NCI-H2107 treated with DMSO at 0.1 percent for 48 hours (cell line): ENCODE results near the gene TRPM3.

Experiments used
- DNase-seq: peaks from one replicate; lab custom pipeline; 2025; ENCODE audit not compliant: unreplicated experiment; lab: John Stamatoyannopoulos, UW

Gene TRPM3

DNA sequence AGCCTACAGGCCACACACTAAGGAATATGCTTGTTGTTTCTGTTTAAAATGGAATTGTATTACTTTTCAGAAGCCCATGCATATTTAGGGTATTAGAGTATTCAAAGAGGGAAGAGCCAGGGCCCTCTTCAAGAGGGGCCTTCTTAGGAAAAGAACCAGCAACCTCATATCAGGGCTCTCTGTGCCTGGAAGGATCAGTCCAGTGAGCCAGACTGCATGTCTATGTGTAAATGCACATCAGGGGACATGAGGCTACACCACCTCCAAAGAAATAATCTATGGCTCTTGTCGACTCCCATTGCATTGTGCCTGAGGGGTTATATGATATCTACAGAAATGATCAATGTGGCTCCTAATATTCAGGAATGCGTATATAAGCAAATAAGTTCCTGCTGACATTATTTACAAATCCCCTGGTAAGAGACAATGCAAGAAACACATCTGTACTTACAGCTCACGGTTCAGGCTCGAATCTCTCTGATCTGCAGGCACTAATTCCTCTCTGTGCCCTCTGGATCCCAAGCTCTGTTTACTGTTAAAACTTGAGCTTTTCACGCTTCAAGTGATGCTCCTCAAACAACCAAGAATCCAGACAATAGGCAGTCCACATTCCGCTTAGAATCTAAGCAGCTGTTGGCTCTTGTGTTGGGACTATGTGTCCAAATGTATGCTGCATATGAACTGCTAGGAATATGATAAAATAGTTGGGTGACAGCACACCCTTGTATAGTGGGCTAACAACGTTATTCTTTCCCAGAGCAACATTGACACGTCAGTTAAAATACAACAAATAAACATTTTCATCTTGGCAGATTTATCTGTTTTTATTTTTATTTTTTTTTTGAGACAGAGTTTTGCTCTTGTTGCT lies 556.7 kb downstream of the TRPM3 start:
- no peak for DNase-seq

DNA sequence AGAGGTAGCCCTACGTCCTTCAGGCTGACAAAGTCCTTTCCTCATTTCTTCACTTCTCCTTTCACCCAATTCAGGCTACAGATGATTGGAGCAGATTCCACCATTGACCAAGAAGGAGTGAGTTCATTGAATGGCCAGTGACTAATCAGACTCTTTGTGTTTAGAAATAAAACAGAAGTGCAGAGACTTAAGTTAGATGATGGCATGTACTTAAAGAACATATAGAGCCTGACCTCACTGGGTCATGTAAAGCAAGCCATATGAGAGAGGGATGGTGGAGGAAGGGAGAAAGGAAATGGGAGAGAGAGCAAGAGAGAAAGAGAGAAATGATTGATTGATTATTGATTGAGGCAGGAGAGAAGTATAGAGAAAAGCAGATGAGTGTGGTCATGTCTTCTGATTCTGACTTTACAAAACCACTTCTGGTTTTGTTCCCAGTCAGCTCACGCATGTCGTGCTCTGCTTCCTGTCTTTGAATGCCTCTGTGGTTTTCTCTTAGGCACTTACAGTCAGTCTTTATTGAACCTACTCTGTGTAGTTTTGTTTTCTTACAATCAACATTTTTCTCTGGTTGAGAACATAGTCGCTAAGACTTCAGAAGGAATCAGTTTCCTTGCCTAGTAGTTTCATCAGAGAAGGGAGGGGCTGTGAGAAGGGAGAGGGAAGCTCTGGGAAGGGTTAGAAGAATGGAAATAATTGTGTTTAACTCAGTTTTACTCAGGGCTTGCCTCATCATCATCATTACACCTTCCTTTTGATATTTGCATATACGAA lies 557.8 kb downstream of the TRPM3 start:
- no peak for DNase-seq

DNA sequence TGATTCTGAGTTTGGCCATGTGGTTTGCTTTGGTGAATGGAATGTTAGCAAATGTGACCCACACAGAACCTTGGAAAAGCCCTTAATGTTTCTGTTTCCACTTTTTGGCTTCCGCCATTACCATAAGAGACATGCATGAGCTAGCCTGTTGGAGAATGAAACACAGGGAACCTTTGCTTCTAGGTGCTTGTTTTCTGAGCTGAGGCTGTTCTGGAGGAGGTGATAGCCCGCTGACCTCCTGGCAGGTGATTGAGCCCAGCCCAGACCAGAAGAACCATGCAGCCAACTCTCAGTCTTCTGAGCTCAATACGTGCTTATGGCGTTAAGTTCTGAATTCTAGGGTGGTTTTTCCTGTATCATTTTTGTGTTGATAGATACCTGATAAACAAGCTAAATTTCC lies 558.4 kb downstream of the TRPM3 start:
- DNase-seq = no peak

DNA sequence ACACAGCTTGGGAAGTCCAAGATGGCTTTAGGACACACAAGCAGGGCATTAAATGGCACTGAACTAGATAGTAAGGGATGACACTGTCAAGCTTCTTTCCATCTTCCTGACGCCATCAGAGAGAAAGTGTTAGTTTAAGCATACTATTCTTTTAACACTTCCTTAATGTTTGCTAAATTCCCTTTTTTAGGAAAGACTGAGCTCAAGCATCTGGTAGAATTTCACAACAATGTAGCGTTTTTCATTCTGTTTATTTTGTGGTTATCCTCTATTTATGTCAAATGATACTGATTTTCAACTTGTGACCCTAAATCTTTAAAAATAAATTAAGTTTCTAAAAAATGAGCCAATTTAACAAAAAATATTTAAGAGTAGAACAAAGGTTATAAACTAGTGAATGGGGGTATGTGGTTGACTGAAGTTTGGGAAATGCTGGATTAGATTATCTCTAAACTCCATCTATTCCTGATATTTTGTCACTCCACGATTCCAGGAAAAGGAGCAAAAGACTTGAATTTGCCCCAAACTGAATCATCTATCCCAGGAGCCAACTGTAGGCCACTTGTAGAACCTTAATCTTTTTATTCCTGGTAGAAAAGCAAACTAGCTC lies 559.5 kb downstream of the TRPM3 start:
- no peak for DNase-seq

DNA sequence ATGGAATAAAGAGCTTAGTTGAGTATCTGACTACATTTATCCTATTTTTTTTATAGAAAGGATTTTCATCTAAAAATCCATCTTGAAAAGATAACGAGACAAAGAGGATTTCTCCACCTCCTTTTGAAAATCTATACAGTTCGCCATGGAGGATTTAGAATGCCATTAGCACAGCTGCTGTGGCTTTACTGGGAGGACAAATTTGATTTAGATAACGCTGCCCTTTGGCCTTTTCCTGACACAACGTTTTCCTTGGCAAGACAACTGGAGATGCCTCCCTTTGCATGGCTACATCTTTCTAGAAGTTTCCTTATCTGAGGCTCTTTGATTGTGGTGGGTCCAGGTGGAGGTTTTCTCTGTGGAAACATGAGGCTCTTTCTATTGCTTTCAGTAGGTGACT lies 560.3 kb downstream of the TRPM3 start:
- DNase-seq = no peak

DNA sequence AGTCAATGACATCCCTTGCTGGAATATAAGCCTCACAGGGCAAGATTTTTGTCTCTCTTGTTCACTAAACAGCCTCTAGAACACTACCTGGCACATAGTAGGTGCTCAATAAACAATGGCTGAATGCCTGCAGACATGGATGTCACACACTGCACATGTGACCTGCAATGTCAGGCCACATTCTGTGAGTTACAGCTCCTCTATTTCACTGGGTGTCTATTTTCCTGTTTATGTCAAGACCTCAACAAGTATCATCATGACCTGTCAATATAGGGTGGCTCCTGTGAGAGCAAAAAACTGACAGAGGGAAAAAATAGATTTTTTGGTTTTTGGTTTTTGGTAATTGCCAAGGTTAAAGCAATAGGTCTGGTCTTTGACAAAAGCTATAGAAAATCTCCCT lies 562.3 kb downstream of the TRPM3 start:
- no peak for DNase-seq

DNA sequence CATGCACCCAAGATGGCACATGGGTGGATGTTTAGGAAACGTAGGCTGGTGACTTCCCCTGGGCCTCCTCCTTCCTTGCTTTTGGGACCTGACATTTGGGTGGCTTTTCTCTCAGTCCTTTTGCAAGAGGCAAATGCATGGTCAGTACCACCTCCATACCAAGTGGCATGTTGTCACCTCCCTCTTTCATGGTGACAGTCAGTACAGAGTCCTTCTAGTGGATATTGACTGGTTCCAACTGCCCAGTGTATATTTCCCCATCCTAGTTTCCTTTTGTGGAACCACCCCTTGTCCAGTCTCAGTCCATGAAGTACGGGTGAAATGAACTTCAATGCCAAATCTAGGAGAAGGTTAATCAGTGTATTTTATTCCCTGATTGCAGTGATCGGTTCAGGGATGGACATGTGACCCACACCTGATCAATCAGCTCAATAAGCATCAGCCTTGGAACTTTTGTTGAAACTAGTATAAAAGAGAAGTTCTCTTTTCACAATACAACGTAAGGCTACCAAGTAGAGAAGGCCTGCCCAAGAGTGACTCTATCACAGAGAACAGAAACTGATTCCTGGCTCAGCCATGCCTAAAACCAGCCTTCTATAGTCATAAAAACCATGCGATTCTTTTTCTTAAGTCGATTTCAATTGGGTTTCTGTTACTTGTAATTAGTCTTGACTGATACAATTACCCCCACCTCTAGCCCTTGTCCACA lies 563.6 kb downstream of the TRPM3 start:
- DNase-seq = no peak

DNA sequence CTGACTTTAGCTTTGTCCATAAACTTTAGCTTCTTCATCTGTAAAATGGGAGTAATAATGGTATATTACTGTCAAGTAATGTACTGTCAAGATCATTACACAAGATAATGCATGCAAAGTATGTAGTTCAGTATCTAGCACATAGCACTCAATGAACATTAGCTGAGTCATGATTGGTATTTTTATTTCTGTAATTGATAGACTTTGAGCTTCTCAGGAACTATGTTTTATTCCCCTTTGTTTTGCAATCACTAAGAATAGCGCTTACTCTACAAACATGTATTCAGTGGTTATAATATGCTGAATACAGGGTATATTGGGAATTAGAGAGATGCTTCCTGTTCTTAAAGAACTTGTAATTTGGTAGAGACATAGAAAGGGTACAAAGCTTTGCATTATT lies 564.6 kb downstream of the TRPM3 start:
- DNase-seq = no peak

DNA sequence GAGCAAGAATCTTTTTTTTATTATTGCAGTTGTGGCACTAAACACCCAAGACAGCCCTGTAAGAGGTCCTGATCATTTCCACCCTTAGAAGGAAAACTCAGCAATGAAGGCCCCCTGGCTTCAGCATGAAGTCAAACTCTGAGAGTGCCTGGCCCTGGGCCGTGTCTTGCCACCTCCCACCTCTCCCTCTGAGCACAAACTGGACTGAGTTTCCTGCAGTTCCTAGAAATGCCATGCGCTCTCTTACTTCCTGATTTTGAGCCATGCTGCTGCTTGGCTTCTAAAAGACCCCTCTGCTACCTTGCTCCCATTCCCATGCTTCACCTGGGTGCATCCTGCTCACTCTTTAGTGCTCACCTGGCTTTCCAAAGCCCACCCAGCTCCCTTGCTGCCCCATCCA lies 566.5 kb downstream of the TRPM3 start:
- DNase-seq = no peak

DNA sequence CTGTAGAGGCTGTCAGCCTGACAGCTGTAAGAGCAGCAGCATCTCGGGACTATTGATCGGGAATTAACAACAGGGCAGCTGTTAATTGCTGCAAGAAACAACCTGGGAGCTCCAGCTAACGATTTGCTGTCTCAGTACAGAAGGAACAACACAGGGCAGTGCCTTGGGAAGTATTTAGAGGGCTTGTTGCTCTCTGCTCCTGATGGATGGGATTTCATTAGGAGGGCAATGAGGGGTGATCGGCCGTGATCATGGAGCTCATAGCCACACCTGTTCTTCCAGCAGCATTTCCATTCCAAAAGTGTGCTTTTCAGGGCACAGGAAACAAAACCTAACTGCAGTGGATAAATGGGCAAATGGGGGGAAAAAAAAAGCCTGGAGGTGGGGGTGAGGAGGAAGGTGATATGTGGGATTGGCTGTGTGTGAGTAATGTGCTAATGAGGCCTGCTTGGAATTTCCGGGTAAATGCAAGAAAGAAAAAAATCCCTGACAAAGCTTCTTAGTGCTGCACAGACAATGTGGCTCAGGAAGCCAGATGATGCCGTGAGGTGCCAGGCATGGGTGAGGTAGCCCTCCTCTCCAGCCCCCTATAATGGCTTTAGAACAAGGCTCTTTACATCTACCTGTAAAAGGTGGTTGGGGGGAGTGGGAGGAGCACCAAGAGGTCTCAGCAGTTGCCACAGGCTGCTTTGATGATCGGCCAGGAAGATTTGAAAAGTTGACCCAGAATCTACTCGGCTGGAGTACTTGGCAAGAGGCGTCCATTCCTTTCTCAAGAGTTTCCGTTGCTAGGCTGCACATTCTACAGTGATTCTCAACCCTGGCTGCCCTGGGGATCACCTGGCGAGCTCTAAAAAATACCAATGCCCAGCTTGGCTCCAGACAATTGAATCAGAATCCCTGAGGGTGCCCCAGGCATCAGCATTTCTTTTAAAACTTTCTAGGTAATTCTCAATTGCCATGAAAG lies 567.4 kb downstream of the TRPM3 start:
- no peak for DNase-seq

DNA sequence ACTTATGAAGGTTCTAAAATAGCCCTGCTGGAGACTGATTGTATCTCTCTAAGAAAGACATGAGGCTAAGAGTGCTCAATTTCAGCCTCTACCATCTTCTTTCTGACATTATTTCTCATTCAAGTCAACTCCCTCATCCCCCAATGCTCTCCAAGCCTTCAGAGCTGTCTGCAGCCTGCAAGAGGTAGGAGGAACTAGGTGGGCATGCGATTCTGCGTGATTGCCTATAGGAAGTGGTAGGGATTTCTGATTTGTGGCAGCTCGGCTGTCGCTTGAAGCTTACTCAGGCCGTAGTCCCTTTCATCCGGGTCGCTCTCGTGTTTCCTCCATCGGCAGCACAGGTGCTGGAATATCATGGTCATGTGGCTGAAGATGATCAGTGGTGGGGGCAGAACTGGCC lies 568.9 kb downstream of the TRPM3 start:
- DNase-seq = no peak

DNA sequence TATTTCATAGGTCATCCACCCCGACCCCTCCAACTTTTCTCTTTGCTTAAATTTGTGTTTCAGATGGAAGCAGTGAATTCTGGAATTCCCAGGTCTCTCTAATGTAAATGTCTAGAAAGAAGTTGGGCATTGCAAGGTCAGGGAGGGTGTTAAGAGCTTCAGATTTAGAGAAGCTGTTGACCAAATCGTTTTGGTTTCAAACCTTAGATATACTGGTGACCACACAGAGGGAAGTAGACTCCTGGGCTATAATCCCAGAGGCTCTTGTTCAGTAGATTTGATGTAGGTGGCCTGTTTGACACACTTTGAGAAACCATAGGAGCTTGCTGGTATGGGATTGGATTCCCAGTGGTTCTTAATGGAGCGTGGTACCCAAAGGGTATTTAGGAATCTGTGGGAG lies 569.6 kb downstream of the TRPM3 start:
- no peak for DNase-seq

DNA sequence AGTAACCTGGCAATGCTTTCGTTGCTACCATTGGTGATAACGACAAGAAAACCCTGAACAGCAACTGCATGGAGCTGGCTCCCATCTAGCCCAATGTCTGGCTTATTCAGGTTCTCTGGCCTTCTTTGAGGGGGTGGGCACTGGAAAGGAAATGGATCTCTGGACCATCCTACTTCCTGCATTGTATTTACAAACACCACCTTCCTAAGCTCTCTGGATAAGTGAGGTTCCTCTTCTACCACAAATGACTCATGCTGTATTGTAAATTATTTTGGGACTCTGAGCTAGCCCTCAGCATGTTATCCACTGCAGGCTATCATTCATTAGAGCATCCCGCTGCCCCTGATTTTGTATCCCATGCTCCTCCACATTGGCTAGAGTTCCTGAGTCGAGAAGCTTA lies 570.0 kb downstream of the TRPM3 start:
- no peak for DNase-seq

DNA sequence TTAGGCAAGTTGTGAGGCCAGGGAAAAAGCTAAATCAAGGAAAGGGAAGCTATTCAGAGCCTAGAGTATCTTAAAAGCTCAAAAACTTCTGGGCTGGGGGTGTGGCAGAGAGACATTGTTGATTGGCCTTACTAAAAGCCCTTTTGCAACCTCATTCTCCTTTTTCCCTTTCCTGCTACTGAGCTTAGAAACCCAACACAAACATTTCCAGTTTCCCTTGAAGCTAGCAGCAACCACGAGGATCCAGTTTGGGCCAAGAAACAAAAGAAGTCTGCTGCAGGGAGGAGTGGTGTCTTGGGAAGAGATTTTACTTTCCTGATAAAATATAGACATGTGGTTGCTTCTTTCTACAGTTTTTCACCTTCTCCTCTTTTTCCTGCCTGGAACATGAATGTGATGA lies 571.5 kb downstream of the TRPM3 start:
- no peak for DNase-seq

DNA sequence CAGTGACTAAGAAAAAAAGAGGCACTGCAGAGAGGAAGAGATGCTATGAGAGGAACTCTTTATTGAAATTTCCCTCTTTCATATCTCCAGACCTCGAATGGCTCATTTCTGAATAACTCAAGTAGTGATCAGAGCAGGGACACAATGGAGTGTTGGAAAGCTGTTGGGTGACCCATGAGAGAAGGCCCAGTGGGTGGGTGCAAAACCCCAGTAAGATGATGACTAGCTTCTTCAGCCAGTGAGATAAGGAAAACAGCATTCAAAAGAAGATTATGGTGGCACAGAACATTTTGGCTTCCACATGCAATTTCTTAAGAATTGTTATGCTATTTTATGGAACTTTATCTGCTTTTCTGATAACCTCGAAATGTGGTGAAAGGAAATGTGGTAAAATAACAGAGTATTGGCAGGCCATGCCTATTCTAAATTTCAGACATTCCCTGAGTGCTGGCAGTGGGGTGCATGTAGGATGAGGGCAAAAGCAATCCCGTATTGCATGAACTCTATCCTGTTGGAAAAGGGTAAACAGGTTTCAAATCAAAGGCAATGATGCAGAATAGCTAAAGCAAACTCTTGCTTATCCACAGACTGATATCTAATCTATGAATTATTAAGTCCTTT lies 579.0 kb downstream of the TRPM3 start:
- DNase-seq = no peak

DNA sequence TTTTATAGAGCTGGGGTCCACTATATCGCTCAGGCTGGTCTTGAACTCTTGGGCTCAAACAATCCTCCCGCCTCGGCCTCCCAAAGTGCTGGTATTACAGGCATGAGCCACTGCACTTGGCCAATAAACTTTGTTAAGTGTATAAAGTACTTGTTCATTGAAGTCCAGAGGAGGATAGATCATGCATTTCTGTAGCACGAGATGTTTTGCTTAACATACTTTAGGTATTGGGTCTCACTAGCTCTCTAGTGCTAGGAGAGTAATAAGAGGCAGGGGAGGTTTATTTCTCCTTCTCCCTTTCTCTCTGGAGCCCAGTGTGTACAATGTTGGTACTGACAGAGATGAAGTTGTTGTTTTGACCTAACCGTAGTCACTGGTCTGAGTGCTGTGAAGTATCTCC lies 581.4 kb downstream of the TRPM3 start:
- no peak for DNase-seq

DNA sequence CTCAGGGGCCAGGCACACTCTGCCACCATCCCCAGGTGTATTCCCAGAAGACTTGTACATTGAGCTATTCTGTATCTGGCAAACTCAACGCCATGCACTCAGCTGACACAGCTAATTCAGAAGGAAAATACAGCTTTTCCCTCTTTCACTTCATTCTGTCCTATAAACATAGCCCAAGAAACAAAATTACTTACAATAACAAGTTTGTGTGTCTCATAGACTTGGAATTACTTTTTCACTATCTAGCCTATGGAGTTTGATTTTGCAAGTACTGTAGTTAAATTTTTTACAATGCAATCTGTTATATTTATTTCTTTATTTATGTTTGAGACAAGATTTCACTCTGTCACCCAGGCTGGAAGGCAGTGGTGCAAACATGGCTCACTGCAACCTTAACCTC lies 581.9 kb downstream of the TRPM3 start:
- DNase-seq = no peak

DNA sequence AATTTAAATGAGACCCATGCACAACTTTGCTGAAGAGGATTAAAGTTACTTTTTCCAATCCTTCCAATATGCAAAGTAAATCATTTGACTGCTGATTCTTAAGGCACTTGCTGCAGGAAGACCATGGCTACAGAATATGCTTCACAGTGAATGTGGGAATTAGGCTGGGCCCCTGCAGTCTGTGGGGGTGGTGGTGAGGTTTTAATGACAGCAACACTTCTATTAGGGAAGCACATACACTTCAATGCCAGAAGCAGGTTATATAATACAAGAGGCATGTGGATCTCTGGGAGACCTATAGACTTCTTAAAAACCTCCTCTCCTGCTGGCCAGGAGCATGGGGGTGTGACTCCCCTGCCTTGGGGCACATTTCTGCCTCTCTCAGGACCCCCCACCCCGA lies 582.4 kb downstream of the TRPM3 start:
- DNase-seq = no peak

DNA sequence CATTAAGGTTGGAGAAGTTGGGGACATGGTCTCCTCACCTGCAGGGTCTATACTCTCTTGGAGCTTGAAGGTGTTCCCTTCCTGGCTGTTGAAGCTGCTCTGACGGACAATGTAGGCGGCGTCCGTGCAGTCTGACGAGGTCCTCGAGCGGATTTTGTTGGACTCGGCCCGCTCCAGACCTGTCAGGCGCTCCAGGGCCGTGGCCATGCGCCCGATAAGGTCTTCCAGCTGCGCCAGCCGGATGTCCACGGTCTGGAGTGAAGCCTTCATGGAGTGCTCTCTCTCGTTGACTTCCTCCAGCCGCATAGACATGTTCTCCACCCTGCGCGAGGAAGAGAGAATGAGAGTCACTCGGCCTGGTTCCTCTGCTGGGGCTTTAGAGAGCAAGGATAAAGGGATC lies 584.3 kb downstream of the TRPM3 start:
- DNase-seq = no peak
